ENCODE data around the gene ADAMTS8.

DNA sequence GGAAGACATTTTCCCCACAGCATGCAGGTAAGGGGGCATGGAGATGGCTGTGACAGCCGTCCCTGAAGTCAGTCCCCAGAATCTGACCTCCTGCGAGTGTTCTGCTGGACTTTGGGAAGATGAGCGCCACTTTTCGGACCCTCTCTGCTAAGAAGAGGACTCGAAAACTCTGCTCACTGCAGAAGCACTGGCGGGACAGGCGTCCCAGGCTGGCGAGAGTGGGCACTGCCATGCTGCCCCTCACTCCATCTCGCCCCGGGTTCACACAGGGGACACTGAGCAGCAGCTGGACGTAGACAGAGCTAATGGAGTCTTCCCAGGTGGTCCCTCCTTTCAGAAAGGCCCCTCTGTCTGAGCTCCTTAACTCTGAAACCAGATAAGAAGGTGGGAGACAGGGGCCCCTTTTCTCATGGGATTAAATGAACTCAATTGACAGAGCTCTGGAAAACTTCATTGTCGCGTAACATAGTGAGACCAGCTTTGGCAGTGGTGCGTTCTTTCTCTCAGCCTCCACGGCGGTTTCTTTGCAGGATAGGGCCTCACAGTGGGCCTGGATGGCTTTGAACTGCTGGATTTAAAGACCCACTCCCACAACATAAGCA, 4.8 kb downstream of the ADAMTS8 start:
- no peak for TF ChIP-seq CTCF (conservative IDR thresholded peaks at IDR 0.05 in 1 of 2, IDR thresholded peaks at IDR 0.05 in 1 of 2; ENCODE audit: extremely low read depth in 1 of 2, insufficient read depth in 1 of 2, low read depth in 1 of 2, low read length in 2 of 2)
- TF ChIP-seq EZH2 (IDR thresholded peaks at IDR 0.05; ENCODE audit: borderline replicate concordance, low read length): no peak
